Mucosa of stomach (tissue), 1 donor: ENCODE measurements around the gene TM7SF2.

Experiments
- H3K27me3 ChIP-seq: one replicate; pipeline ENCODE4 v1.7.0; 2013; ENCODE audit warnings: mild to moderate bottlenecking, low read length; ENCODE audit not compliant: control insufficient read depth, insufficient read depth
- H3K36me3 ChIP-seq: one replicate; pipeline ENCODE4 v1.7.0; 2013; ENCODE audit warnings: low read length; ENCODE audit not compliant: control insufficient read depth, insufficient read depth
- H3K4me1 ChIP-seq: one replicate; pipeline ENCODE4 v1.7.0; 2013; ENCODE audit warnings: mild to moderate bottlenecking, low read length; ENCODE audit not compliant: control insufficient read depth, insufficient read depth
- H3K4me3 ChIP-seq: one replicate; pipeline ENCODE4 v1.7.0; 2013; ENCODE audit warnings: low read length
- H3K9ac ChIP-seq: one replicate; pipeline ENCODE4 v1.7.0; 2013; ENCODE audit warnings: mild to moderate bottlenecking, low read length, moderate library complexity
- H3K9me3 ChIP-seq: one replicate; pipeline ENCODE4 v1.7.0; 2013; ENCODE audit warnings: mild to moderate bottlenecking, low read length, moderate library complexity; ENCODE audit not compliant: control insufficient read depth
- donor health status: Pancreatic carcinoma.

Gene TM7SF2

DNA sequence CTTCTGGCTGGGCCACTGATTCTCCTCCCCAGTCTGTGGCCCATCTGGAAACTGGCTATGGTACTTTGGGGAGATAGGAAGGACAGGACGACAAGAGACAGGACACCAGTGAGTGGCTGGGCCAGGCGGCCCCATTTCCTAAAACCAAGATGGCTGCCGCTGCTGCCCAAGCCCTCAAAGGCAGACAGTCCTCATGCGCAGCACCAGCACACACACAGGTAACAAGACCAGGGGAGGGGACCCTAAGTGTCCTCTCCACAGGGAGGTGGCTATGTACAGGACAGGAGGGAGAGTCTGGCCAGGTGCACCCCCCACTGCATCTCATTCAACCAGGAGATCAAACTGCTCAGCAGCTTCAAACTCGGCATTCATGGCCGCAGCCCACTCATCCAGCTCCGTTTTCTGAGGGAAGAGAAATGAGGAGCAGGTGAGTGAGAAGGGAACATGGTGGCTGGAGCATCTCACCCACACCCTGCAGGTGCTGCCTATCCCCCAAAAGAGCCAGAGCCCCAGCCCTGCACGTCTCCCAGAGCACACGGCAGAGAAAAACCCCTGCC is 32.8 kb upstream of the TM7SF2 start:
- Histone ChIP-seq H3K4me3 (no peak overlapping the region), H3K4me1 (peaks cover 15% of the 10 kb centered on the region), H3K36me3 (no peaks in the 10 kb centered on the region), H3K9ac (peak overlapping the region; percentile 48), H3K9me3 (no peaks in the 10 kb centered on the region), H3K27me3 (no peaks in the 10 kb centered on the region)

DNA sequence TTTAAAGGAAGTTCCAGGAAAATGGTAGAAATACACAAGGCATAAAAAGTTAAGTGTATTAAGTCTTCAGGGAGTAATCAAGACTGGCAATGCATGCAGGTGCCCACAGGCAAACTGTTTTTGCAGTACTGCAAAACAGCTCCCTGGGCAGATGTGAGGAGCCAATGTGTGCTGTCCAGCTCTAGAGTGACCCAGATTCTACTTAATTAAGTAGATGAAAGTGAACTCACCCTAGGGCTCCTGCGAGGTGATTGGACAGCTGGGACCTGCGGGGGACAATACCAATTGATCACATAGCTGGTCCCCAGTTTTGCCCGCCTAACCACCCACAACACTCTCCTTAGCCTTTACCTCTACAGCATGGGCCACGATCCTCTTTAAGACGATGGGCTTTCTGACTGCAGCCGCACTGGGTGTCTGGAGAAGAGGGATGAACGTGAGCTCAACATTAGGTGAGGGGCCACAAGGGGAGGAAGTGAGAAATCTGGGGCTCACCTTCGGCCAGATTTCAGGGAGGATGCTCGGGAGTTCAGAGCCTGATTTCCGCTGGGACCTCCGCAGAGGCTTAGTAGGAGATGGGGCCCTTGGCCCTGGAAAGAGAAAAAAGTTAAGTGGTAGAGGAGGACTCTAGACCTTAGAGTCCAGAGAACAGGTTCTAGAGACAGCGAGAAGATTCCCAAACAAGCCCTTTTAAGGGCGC is 28.4 kb upstream of the TM7SF2 start:
- Histone ChIP-seq H3K9ac (peak overlapping the region; percentile 88), H3K4me3 (peak overlapping the region; percentile 49), H3K4me1 (peaks cover 25% of the 10 kb centered on the region), H3K36me3 (no peaks in the 10 kb centered on the region), H3K9me3 (no peaks in the 10 kb centered on the region), H3K27me3 (no peaks in the 10 kb centered on the region)

DNA sequence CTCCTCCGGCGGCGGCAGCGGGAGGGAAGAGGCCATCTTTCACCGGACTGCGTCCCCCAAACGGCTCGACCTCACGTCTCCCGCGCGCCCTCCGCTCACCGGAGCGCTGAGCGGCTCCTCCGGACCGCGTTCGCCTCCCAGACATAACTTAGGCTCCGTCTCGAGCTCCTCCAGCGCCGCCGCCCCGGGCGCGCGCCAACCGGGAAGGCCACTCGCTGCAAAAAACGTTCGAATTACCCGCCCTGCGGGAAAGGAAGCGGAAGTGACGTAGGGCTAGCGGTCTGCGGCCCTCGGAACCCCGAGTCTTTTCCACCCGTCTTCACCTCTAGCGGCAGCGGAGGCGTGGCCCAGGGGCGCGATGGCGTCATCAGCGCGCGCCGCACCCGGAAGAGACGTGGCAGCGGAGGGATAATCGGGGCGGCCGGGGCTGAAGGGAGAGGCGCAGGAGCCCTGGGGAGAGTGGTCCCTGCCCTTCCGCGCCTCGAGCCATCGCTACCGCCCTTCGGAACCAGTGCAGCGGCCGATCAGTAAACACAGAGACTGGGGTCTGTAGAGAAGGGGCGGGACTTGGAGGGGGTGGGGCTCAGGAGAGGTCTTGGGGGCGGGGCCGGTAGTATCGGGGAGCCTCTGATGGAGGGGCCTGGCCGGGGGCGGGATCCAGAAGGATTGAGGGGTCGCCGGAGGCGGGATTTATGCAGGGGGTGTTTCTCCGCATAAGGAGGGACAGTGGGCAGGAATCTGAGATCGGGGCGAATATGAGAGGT is 27.7 kb upstream of the TM7SF2 start, which contains the start of the genes CDCA5 and ZFPL1:
Gene CDCA5 (minus strand): TSS at position 207 of the 764 bp plus-strand sequence. CDS start 62 bp downstream, at position 145.
Gene ZFPL1 (plus strand): TSS at position 389 of the 764 bp plus-strand sequence. CDS start 477 bp downstream, outside the sequence.
- Histone ChIP-seq H3K4me1 (peaks cover 18% of the 10 kb centered on the region), H3K9me3 (no peaks in the 10 kb centered on the region), H3K4me3 (peak within 1 kb of the TSS; percentile 85), H3K27me3 (no peaks in the 10 kb centered on the region), H3K36me3 (no peaks in the 10 kb centered on the region), H3K9ac (peak within 1 kb of the TSS; percentile 88)

DNA sequence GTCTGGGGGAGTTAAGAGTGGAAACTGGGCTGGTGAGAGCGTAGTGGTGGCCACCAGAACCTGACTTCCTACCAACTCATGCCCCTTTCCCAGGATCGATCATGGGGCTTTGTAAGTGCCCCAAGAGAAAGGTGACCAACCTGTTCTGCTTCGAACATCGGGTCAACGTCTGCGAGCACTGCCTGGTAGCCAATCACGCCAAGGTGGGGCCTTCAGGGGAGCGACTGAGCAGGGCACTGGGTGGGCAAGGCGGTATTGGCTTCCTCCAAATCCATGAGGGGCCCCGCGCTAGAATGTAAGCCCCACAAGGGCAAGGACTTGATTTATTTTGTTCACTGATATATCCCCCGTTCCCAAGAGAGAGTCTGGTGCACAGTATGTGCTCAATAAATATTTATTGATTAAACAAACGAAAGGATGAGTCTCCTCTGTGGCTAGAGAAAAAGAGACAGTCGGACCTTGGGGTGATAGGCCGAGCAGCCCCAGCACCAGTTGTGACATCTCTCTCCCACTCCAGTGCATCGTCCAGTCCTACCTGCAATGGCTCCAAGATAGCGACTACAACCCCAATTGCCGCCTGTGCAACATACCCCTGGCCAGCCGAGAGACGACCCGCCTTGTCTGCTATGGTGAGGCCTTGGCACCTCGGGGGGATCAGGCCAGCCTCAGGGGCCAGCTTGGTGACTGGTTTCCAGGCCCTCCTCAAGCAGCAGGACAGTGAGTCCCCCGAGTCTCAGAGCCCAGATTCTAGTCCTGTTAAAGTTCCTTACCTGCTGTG is 26.9 kb upstream of the TM7SF2 start:
- peaks cover 18% of the 10 kb centered on the region for H3K4me1 ChIP-seq
- peak overlapping the region; percentile 85 for H3K4me3 ChIP-seq
- H3K36me3 ChIP-seq = no peaks in the 10 kb centered on the region

DNA sequence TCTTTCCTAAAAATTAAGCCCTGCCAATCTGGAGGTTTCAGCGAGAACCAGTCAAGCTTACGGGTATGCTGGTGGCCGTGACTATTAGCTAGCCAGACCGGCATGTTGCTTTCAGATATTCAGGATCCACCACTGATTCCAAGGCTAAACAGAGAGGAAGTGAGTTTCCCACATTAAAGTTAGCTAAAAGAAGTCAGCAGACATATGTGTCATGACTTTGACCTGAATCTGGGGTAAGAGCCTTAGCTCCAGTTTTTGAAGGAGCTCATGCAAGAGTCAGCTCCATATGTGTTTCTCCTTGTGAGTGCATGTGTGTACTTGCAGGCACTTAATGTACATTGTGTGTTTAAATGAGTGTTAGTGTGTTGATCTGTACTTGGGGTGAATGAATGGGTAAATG is 26.2 kb upstream of the TM7SF2 start:
- Histone ChIP-seq H3K27me3 (no peaks in the 10 kb centered on the region), H3K9me3 (no peaks in the 10 kb centered on the region), H3K4me1 (peaks cover 18% of the 10 kb centered on the region), H3K36me3 (no peaks in the 10 kb centered on the region), H3K9ac (no peak overlapping the region), H3K4me3 (no peak overlapping the region)

More for the DNA sequence above, 26.9 kb upstream of the TM7SF2 start:
- Histone ChIP-seq H3K27me3 (no peaks in the 10 kb centered on the region), H3K9ac (peak overlapping the region; percentile 88), H3K9me3 (no peaks in the 10 kb centered on the region)

DNA sequence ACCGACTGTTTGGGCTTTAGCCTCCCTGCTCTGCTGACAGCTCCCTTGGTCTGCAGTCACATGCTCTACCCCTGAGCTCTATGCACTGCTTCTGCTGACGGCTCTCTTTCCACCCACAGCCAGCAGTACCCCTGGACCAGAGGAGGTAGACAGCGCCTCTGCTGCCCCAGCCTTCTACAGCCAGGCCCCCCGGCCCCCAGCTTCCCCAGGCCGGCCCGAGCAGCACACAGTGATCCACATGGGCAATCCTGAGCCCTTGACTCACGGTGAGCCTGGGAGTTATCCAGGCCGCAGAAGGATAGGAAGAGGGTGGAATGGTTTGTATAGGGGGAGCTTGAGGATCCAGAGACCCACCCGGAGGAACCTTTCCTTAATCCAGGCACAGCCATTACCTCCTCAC is 24.9 kb upstream of the TM7SF2 start:
- Histone ChIP-seq H3K4me3 (no peak overlapping the region), H3K9me3 (no peaks in the 10 kb centered on the region), H3K9ac (no peak overlapping the region), H3K4me1 (peaks cover 18% of the 10 kb centered on the region), H3K27me3 (no peaks in the 10 kb centered on the region), H3K36me3 (no peaks in the 10 kb centered on the region)

DNA sequence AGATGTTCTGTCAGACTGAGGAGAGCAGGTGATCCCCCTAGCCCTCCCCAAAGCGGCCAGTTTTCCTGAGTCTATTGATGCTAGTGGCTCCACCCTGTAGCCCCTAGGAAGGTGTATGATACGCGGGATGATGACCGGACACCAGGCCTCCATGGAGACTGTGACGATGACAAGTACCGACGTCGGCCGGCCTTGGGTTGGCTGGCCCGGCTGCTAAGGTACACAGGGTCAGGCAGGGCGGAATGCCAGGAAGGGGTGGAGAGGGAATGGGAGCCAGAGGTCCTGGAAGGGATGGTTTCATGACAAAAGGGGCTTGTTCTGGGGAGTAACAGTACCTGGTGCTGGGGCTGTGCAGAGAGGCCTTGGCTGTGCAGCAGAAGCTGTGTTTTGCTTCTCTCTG is 24.5 kb upstream of the TM7SF2 start:
- Histone ChIP-seq H3K9me3 (no peaks in the 10 kb centered on the region), H3K36me3 (no peaks in the 10 kb centered on the region), H3K27me3 (no peaks in the 10 kb centered on the region), H3K4me1 (peaks cover 18% of the 10 kb centered on the region), H3K9ac (no peak overlapping the region), H3K4me3 (no peak overlapping the region)

DNA sequence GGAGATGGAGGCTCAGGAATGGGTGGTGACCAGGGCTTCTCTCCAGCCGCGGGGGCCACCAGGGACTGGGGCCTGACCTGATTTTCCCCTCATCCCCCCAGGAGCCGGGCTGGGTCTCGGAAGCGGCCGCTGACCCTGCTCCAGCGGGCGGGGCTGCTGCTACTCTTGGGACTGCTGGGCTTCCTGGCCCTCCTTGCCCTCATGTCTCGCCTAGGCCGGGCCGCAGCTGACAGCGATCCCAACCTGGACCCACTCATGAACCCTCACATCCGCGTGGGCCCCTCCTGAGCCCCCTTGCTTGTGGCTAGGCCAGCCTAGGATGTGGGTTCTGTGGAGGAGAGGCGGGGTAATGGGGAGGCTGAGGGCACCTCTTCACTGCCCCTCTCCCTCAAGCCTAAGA is 23.8 kb upstream of the TM7SF2 start:
- H3K4me1 ChIP-seq = peaks cover 18% of the 10 kb centered on the region
- H3K36me3 ChIP-seq = no peaks in the 10 kb centered on the region
- no peak overlapping the region for H3K4me3 ChIP-seq
- H3K9ac ChIP-seq = no peak overlapping the region
- H3K9me3 ChIP-seq = no peaks in the 10 kb centered on the region
- no peaks in the 10 kb centered on the region for H3K27me3 ChIP-seq

DNA sequence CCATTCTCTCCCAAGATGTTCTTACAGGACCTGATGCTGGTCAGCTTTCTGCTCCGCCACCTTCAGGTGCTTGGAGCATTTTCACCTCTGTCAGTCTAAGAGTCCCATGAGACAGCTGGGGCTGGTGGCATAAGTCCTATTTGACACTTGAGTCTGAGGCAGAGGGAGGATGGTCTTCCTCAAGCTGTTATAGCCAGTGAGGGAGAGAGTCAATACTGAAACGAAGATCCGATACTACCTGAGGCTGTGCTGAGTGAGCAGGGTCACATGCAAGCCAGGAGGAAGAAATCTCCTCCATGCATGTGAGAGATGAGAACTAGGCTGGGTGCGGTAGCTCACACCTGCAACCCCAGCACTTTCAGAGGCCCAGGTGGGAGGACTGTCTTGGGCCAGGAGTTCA is 22.1 kb upstream of the TM7SF2 start:
- H3K4me3 ChIP-seq = no peak overlapping the region
- no peak overlapping the region for H3K9ac ChIP-seq
- no peaks in the 10 kb centered on the region for H3K27me3 ChIP-seq
- H3K36me3 ChIP-seq = no peaks in the 10 kb centered on the region
- peaks cover 8% of the 10 kb centered on the region for H3K4me1 ChIP-seq
- no peaks in the 10 kb centered on the region for H3K9me3 ChIP-seq

DNA sequence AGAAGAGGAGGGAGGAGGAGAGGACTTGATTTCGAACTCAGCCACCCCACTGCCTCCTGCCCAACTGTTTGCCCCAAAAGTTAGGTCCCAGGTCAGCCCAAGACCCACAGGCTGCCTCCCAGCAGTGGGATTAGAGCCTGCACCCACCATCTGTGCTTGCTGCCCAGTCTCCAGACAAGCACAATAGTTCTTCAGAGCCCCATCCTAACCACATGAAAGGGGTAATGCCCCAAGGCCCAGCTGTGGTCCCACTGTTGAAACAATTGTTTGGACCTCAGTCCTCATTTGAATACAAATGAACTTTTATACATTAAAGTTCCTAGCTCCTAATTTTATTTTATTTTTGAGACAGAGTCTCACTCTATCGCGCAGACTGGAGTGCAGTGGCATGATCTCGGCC is 21.0 kb upstream of the TM7SF2 start:
- Histone ChIP-seq H3K27me3 (no peaks in the 10 kb centered on the region), H3K36me3 (no peaks in the 10 kb centered on the region), H3K9ac (no peak overlapping the region), H3K9me3 (no peaks in the 10 kb centered on the region), H3K4me1 (peaks cover 2% of the 10 kb centered on the region), H3K4me3 (no peak overlapping the region)

DNA sequence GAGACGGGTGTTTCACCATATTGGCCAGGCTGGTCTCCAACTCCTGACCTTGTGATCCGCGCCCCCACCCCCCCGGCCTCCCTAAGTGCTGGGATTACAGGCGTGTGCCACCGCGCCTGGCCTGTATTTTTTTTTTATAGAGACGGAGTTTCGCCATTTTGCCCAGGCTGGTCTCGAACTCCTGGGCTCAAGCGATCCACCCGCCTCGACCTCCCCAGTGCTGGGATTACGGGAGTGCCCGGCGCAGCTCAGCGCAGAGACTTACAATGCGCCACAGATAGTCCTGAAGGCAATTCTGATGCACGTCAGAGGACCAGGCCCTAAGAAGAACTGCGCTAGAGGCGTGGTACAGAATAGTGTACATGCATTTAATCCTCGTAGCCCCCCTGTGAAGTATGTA is 16.2 kb upstream of the TM7SF2 start:
- peak overlapping the region; percentile 83 for H3K9ac ChIP-seq
- no peak overlapping the region for H3K4me3 ChIP-seq
- no peaks in the 10 kb centered on the region for H3K36me3 ChIP-seq
- H3K9me3 ChIP-seq = no peaks in the 10 kb centered on the region
- peaks cover 11% of the 10 kb centered on the region for H3K4me1 ChIP-seq
- H3K27me3 ChIP-seq = no peaks in the 10 kb centered on the region
